CD14-positive monocyte (primary cell): ENCODE measurements around the gene CCDC50. TPM values are rescaled to one million over a fixed set of nuclear protein-coding genes. Genes with fewer than 3 reads are reported as not detected.

Source experiments
- DNase-seq, 3 donors: peaks; one replicate each; pipeline ENCODE4 v3.0.0-alpha.2; 2011 to 2022
- H2AFZ ChIP-seq: 2 replicates; pipeline ENCODE4 v1.6.0; 2012; ENCODE audit warnings: mild to moderate bottlenecking, low read depth, low read length, inconsistent platforms; ENCODE audit not compliant: insufficient read depth, poor library complexity, severe bottlenecking
- H3K27ac ChIP-seq, 2 donors: 1 replicate in 1 of 2; 2 replicates in 1 of 2; pipeline ENCODE4 v1.5.1; 2012 to 2013; ENCODE audit warnings: low read length in 2 of 2, control low read depth in 1 of 2, inconsistent platforms in 1 of 2, low read depth in 1 of 2, mild to moderate bottlenecking in 1 of 2
- H3K27me3 ChIP-seq, 2 donors: one replicate each; pipeline versions ENCODE4 v1.6.0 to v1.6.1; 2011 to 2013; ENCODE audit warnings: low read length in 2 of 2; ENCODE audit not compliant: control insufficient read depth in 2 of 2, insufficient read depth in 2 of 2
- H3K36me3 ChIP-seq, 2 donors: replicated peaks in 1 of 2; 1 replicate in 1 of 2; 2 replicates in 1 of 2; pipeline versions ENCODE4 v1.5.1 to v1.6.1; 2012 to 2013; ENCODE audit warnings: low read length in 2 of 2, control low read depth in 1 of 2, inconsistent platforms in 1 of 2, mild to moderate bottlenecking in 1 of 2; ENCODE audit not compliant: insufficient read depth in 2 of 2, control insufficient read depth in 1 of 2
- H3K4me1 ChIP-seq, 2 donors: 1 replicate in 1 of 2; 2 replicates in 1 of 2; pipeline versions ENCODE4 v1.5.1 to v1.6.1; 2012 to 2013; ENCODE audit warnings: low read length in 2 of 2, control low read depth in 1 of 2, inconsistent platforms in 1 of 2, mild to moderate bottlenecking in 1 of 2, moderate library complexity in 1 of 2; ENCODE audit not compliant: insufficient read depth in 2 of 2, control insufficient read depth in 1 of 2
- H3K4me2 ChIP-seq: replicated peaks from 2 replicates; pipeline ENCODE3; 2012; ENCODE audit warnings: low read length, moderate library complexity, mild to moderate bottlenecking; ENCODE audit not compliant: poor library complexity, severe bottlenecking; ENCODE audit errors: extremely low read depth
- H3K4me3 ChIP-seq, 3 experiments: fragments of 200-600 bp in 1 of 3; sonication (generic) in 1 of 3; replicated peaks in 1 of 3; 1 replicate in 2 of 3; 2 replicates in 1 of 3; pipeline ENCODE4 v1.5.1; 2011 to 2013; ENCODE audit warnings: low read length in 3 of 3, mild to moderate bottlenecking in 3 of 3, control low read depth in 2 of 3, low read depth in 2 of 3, inconsistent platforms in 1 of 3, moderate library complexity in 1 of 3
- H3K79me2 ChIP-seq: 2 replicates; pipeline ENCODE4 v1.6.0; 2012; ENCODE audit warnings: mild to moderate bottlenecking, control low read depth, inconsistent platforms, low read length, moderate library complexity; ENCODE audit not compliant: insufficient read depth
- H3K9ac ChIP-seq: 2 replicates; pipeline ENCODE4 v1.6.0; 2017; ENCODE audit warnings: low read length, mild to moderate bottlenecking; ENCODE audit not compliant: insufficient read depth, poor library complexity, severe bottlenecking
- H3K9me3 ChIP-seq, 2 donors: replicated peaks in 1 of 2; 1 replicate in 1 of 2; 2 replicates in 1 of 2; pipeline versions ENCODE4 v1.5.1 to v1.6.1; 2012 to 2013; ENCODE audit warnings: low read length in 2 of 2, control low read depth in 1 of 2; ENCODE audit not compliant: control insufficient read depth in 1 of 2, insufficient read depth in 1 of 2
- H4K20me1 ChIP-seq: 2 replicates; pipeline ENCODE4 v1.6.0; 2012; ENCODE audit warnings: mild to moderate bottlenecking, low read length, control low read depth, moderate library complexity; ENCODE audit not compliant: insufficient read depth
- H3K27ac Mint-ChIP-seq, 7 donors: one replicate each; pipeline ENCODE4 v1.8.0; 2020; ENCODE audit warnings: mild to moderate bottlenecking in 7 of 7, mixed read lengths in 7 of 7, moderate library complexity in 6 of 7, inconsistent platforms in 2 of 7
- H3K27me3 Mint-ChIP-seq, 3 donors: one replicate each; pipeline ENCODE4 v1.8.0; 2021 to 2022; ENCODE audit warnings: low read depth in 3 of 3, mild to moderate bottlenecking in 3 of 3, mixed read lengths in 3 of 3, moderate library complexity in 3 of 3, inconsistent platforms in 1 of 3
- H3K36me3 Mint-ChIP-seq, 2 donors: one replicate each; pipeline ENCODE4 v1.8.0; 2020; ENCODE audit warnings: mixed read lengths in 2 of 2, inconsistent platforms in 1 of 2, mild to moderate bottlenecking in 1 of 2
- H3K4me1 Mint-ChIP-seq: one replicate; pipeline ENCODE4 v1.8.0; 2020; ENCODE audit warnings: mild to moderate bottlenecking, mixed read lengths
- H3K4me3 Mint-ChIP-seq, 2 donors: one replicate each; pipeline ENCODE4 v1.8.0; 2020; ENCODE audit warnings: mild to moderate bottlenecking in 2 of 2, mixed read lengths in 2 of 2, moderate library complexity in 1 of 2
- H3K9me3 Mint-ChIP-seq, 7 donors: one replicate each; pipeline ENCODE4 v1.8.0; 2020 to 2022; ENCODE audit warnings: mixed read lengths in 7 of 7, mild to moderate bottlenecking in 6 of 7, moderate library complexity in 6 of 7, inconsistent platforms in 2 of 7
- WGBS: methylation state at CpG from one replicate; pipeline ENCODE4 v1.1.5; 2013; ENCODE audit warnings: missing lambda C conversion rate; ENCODE audit not compliant: insufficient coverage; 5-methylcytosine and 5-hydroxymethylcytosine counted together
- intact Hi-C, 2 donors: fragments of 100-400 bp; cut with micrococcal nuclease; formaldehyde crosslinking; loops; one replicate each; pipeline versions ENCODE4 v1.15.0 to v1.15.1; 2023
- polyA plus RNA-seq, 3 donors: library from polyadenylated mRNA; depleted of rRNA in 1 of 3; unstranded in 2 of 3; stranded (reverse) in 1 of 3; fragments of 300-500 nt in 2 of 3; fragments of >200 nt in 1 of 3; fragmentation: Illumina TruSeq in 2 of 3; gene quantifications; 1 replicate in 2 of 3; 2 replicates in 1 of 3; pipeline ENCODE4 v1.2.3, GENCODE V29; 2012 to 2021
- TF ChIP-seq, protein P1 (sequence below): fragments of 200-600 bp; IDR thresholded peaks from one replicate; pipeline ENCODE4 v1.8.0; 2022; ENCODE audit warnings: antibody characterized with exemption, mild to moderate bottlenecking

The CCDC50 gene
- polyA plus RNA-seq, 3 donors = 13.3 to 29.2 (median 25.8) TPM

DNA sequence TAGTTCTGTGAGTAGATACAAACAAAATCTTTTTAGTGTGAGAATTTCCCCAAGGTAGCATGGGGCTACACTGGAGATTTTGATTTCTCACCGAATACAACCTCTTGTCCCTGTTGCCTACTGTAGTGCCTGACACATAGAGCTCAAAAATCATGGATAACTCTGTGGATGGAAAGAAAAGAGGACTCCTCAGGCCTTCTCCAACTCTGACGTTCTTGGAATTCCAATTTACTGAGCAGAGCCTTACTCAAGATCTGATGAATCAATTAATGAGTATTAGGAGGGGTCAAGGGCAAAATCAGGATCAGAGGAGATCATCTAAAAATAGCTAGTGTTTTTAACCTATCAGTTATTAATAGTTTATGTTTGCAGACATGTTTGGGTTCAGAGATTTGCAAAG lies 85.1 kb downstream of the CCDC50 start:
- intact Hi-C loops = no loop called here
- peaks cover 10 to 31% (median 20%) of the 10 kb centered on the region in 7 donors for H3K9me3 Mint-ChIP-seq
- WGBS = no CpG with 5 or more reads among the region's 2 CpGs

DNA sequence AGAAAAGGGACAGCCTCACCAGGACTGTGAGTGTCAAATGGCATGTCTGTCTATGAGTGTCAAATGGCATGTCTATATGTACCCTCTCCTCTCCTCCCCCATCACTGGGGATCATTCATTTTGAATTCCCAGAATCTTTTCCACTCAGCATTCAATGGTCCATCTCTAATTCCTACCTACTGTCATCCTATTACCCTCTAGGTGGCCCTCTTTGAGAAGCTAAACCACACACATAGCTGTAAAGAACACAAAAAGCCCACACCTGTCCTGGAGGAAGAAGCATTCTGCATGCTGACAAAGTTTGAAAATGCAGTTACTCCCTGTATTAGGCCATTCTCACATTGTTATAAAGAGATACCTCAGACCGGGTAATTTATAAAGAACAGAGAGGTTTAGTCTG lies 85.5 kb downstream of the CCDC50 start:
- no peaks in the 10 kb centered on the region for H4K20me1 ChIP-seq
- peaks cover 6% of the 10 kb centered on the region for H3K4me1 Mint-ChIP-seq
- no peak overlapping the region for H3K9ac ChIP-seq

More for the DNA sequence above, 85.1 kb downstream of the CCDC50 start:
- Histone ChIP-seq H2AFZ (no peak overlapping the region), H3K4me1 (no peaks in the 10 kb centered on the region), H3K9me3 (peaks cover 4 to 11% of the 10 kb centered on the region in 2 donors), H3K4me3 (no peak overlapping the region), H3K79me2 (no peaks in the 10 kb centered on the region), H3K4me2 (no peak overlapping the region), H3K27me3 (no peaks in the 10 kb centered on the region), H3K27ac (no peak overlapping the region), H3K9ac (no peak overlapping the region), H4K20me1 (no peaks in the 10 kb centered on the region), H3K36me3 (no peaks in the 10 kb centered on the region)
- H3K36me3 Mint-ChIP-seq = no peaks in the 10 kb centered on the region
- no peak overlapping the region for H3K4me3 Mint-ChIP-seq
- no peak overlapping the region for H3K27ac Mint-ChIP-seq
- H3K4me1 Mint-ChIP-seq = peaks cover 6% of the 10 kb centered on the region
- peaks cover 0 to 2% (median 0%) of the 10 kb centered on the region in 3 donors for H3K27me3 Mint-ChIP-seq
- TF ChIP-seq, protein P1, sequence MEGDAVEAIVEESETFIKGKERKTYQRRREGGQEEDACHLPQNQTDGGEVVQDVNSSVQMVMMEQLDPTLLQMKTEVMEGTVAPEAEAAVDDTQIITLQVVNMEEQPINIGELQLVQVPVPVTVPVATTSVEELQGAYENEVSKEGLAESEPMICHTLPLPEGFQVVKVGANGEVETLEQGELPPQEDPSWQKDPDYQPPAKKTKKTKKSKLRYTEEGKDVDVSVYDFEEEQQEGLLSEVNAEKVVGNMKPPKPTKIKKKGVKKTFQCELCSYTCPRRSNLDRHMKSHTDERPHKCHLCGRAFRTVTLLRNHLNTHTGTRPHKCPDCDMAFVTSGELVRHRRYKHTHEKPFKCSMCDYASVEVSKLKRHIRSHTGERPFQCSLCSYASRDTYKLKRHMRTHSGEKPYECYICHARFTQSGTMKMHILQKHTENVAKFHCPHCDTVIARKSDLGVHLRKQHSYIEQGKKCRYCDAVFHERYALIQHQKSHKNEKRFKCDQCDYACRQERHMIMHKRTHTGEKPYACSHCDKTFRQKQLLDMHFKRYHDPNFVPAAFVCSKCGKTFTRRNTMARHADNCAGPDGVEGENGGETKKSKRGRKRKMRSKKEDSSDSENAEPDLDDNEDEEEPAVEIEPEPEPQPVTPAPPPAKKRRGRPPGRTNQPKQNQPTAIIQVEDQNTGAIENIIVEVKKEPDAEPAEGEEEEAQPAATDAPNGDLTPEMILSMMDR = no peak
- no peak for DNase-seq

More for the DNA sequence above, 85.5 kb downstream of the CCDC50 start:
- no peaks in the 10 kb centered on the region for H3K4me1 ChIP-seq
- H2AFZ ChIP-seq = no peak overlapping the region
- no peak overlapping the region for H3K4me3 ChIP-seq
- intact Hi-C loops = no loop called here
- no peak for DNase-seq
- H3K27ac ChIP-seq = no peak overlapping the region
- Mint-ChIP-seq H3K36me3 (no peaks in the 10 kb centered on the region), H3K27me3 (peaks cover 0 to 2% (median 0%) of the 10 kb centered on the region in 3 donors), H3K4me3 (no peak overlapping the region), H3K9me3 (peaks cover 9 to 26% (median 17%) of the 10 kb centered on the region in 7 donors), H3K27ac (no peak overlapping the region)
- H3K27me3 ChIP-seq = no peaks in the 10 kb centered on the region
- no peaks in the 10 kb centered on the region for H3K79me2 ChIP-seq
- 100% methylated on average over 1 of the region's 1 CpG for WGBS
- no peak overlapping the region for H3K4me2 ChIP-seq
- peaks cover 4 to 8% of the 10 kb centered on the region in 2 donors for H3K9me3 ChIP-seq
- TF ChIP-seq, protein P1 = no peak
- no peaks in the 10 kb centered on the region for H3K36me3 ChIP-seq
